ENCODE results near the gene DLEC1.

DNA sequence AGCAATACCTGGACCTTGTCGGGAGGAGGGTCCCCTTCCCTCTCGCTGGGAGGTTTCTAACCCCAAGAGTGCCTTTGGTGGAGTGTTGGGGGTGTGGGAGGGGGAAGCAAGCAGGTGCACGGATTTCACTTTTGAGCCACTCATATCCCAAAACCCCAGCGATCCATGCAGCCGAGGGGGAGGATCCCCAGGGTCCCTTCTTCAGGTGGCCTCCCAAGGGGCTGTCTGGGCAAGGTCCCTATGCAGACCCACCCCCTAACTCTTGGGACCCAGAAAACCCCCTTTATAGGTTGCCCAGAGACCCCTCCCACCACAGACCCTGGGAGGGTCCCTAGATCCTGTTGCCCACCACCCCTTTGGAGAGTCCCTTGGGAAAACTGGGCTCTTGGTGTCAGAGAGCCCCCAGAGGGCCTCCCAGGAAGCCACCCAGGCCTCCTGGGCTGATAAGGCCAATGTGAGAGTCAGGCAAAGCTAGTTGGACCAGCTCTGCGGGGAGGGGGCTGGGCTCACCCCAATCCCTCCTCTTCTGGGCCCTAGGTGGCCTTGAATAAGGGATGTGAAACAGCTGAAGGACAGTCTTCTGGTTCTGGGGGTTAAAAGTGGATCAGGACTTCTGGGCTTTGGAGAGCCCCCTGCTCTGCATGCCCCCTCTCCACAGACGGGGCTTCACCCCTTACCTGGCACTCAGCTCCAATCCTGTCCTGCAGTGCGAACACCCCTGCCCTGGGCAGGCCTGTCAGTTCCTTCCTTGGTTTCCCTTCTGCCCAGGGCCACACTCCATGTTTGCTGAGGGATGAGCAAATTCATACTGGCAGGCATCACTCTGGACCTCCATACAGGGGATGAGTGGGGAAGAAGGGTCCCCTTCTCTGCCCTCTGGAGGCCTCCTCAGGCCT lies 8.6 kb upstream of the DLEC1 start:
- TF ChIP-seq, protein P1, sequence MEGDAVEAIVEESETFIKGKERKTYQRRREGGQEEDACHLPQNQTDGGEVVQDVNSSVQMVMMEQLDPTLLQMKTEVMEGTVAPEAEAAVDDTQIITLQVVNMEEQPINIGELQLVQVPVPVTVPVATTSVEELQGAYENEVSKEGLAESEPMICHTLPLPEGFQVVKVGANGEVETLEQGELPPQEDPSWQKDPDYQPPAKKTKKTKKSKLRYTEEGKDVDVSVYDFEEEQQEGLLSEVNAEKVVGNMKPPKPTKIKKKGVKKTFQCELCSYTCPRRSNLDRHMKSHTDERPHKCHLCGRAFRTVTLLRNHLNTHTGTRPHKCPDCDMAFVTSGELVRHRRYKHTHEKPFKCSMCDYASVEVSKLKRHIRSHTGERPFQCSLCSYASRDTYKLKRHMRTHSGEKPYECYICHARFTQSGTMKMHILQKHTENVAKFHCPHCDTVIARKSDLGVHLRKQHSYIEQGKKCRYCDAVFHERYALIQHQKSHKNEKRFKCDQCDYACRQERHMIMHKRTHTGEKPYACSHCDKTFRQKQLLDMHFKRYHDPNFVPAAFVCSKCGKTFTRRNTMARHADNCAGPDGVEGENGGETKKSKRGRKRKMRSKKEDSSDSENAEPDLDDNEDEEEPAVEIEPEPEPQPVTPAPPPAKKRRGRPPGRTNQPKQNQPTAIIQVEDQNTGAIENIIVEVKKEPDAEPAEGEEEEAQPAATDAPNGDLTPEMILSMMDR (IDR thresholded peaks at IDR 0.05; ENCODE audit: insufficient read depth, low read depth, low read length) = no peak
- no peak for TF ChIP-seq EZH2 (IDR thresholded peaks at IDR 0.05; ENCODE audit: insufficient read depth, low read length)
